ENCODE measurements around the gene NAPEPLD.
"Not testable (repeated sequence)": the region's sequence is repeated elsewhere in the genome, so short reads cannot be mapped to it uniquely, and the experiment has no call there.

NAPEPLD gene

GRCh38 chr7:103059471-103059870 is 89.4 kb downstream of the NAPEPLD start:
- ATAC-seq = no peak
- TF ChIP-seq ESRRG (CRISPR knock-in tag; IDR thresholded peaks at IDR 0.05) = no peak
- TF ChIP-seq CREB5 (CRISPR knock-in tag; IDR thresholded peaks at IDR 0.05; ENCODE audit: low read depth) = no peak
- TF ChIP-seq ZNF565 (CRISPR knock-in tag; conservative IDR thresholded peaks at IDR 0.05; ENCODE audit: low read depth) = no peak
- TF ChIP-seq PATZ1 (CRISPR knock-in tag; IDR thresholded peaks at IDR 0.05; ENCODE audit: borderline replicate concordance) = no peak
- no peak for TF ChIP-seq ARNTL (CRISPR knock-in tag; IDR thresholded peaks at IDR 0.05; ENCODE audit: borderline replicate concordance, low read depth)
- no peak for TF ChIP-seq CSDC2 (CRISPR knock-in tag; IDR thresholded peaks at IDR 0.05)
- TF ChIP-seq ZNF8 (CRISPR knock-in tag; IDR thresholded peaks at IDR 0.05) = no peak
- TF ChIP-seq GLIS3 (CRISPR knock-in tag; IDR thresholded peaks at IDR 0.05) = no peak
- no peak for TF ChIP-seq RARB (CRISPR knock-in tag; IDR thresholded peaks at IDR 0.05)
- TF ChIP-seq ZNF70 (CRISPR knock-in tag; IDR thresholded peaks at IDR 0.05) = no peak

- no peak for ATAC-seq
Measured at GRCh38 chr7:103058122-103058521, 90.8 kb downstream of the NAPEPLD start.

GRCh38 chr7:103056006-103056405 is 92.9 kb downstream of the NAPEPLD start:
- not testable (repeated sequence) for ATAC-seq

More at GRCh38 chr7:103058122-103058521, 90.8 kb downstream of the NAPEPLD start:
- TF ChIP-seq CSRNP3 (CRISPR knock-in tag; IDR thresholded peaks at IDR 0.05) (no peak), ESRRG (CRISPR knock-in tag; IDR thresholded peaks at IDR 0.05) (no peak), ZFP3 (CRISPR knock-in tag; IDR thresholded peaks at IDR 0.05) (no peak)

- ATAC-seq = no peak
- TF ChIP-seq ZFP30 (CRISPR knock-in tag; IDR thresholded peaks at IDR 0.05) (no peak), BACH2 (CRISPR knock-in tag; IDR thresholded peaks at IDR 0.05; ENCODE audit: borderline replicate concordance) (no peak), RARB (CRISPR knock-in tag; IDR thresholded peaks at IDR 0.05) (no peak), ZNF565 (CRISPR knock-in tag; conservative IDR thresholded peaks at IDR 0.05; ENCODE audit: low read depth) (no peak), GLIS3 (CRISPR knock-in tag; IDR thresholded peaks at IDR 0.05) (no peak), ESRRG (CRISPR knock-in tag; IDR thresholded peaks at IDR 0.05) (no peak), TSHZ2 (CRISPR knock-in tag; IDR thresholded peaks at IDR 0.05) (no peak), ZNF70 (CRISPR knock-in tag; IDR thresholded peaks at IDR 0.05) (no peak), ZNF8 (CRISPR knock-in tag; IDR thresholded peaks at IDR 0.05) (no peak), PATZ1 (CRISPR knock-in tag; IDR thresholded peaks at IDR 0.05; ENCODE audit: borderline replicate concordance) (no peak), TOX (CRISPR knock-in tag; IDR thresholded peaks at IDR 0.05; ENCODE audit: borderline replicate concordance) (no peak), SNAI2 (CRISPR knock-in tag; IDR thresholded peaks at IDR 0.05) (no peak), CSRNP3 (CRISPR knock-in tag; IDR thresholded peaks at IDR 0.05) (no peak), ISL1 (CRISPR knock-in tag; IDR thresholded peaks at IDR 0.05) (no peak), ZC3H10 (CRISPR knock-in tag; IDR thresholded peaks at IDR 0.05) (no peak), TCF4 (CRISPR knock-in tag; IDR thresholded peaks at IDR 0.05; ENCODE audit: borderline replicate concordance) (no peak), PPARA (CRISPR knock-in tag; IDR thresholded peaks at IDR 0.05; ENCODE audit: borderline replicate concordance) (no peak)
Measured at GRCh38 chr7:103051519-103051918, 97.4 kb downstream of the NAPEPLD start.
